Activated naive CD4-positive, alpha-beta T cell treated with anti-CD3 and anti-CD28 coated beads, Interleukin-2, amount 10 ng/mL, durations not matched to agents 5 hours and 36 hours (primary cell): Measurements from ENCODE around the gene RNF183. TPM values are rescaled to one million over a fixed set of nuclear protein-coding genes. Genes with fewer than 3 reads are reported as not detected.

Experiments
- total RNA-seq, 2 experiments: library from RNA; stranded (reverse); gene quantifications; one replicate each; pipeline ENCODE4 v1.2.3, GENCODE V29; 2021

Gene RNF183, protein sequence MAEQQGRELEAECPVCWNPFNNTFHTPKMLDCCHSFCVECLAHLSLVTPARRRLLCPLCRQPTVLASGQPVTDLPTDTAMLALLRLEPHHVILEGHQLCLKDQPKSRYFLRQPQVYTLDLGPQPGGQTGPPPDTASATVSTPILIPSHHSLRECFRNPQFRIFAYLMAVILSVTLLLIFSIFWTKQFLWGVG
- not detected for total RNA-seq

DNA sequence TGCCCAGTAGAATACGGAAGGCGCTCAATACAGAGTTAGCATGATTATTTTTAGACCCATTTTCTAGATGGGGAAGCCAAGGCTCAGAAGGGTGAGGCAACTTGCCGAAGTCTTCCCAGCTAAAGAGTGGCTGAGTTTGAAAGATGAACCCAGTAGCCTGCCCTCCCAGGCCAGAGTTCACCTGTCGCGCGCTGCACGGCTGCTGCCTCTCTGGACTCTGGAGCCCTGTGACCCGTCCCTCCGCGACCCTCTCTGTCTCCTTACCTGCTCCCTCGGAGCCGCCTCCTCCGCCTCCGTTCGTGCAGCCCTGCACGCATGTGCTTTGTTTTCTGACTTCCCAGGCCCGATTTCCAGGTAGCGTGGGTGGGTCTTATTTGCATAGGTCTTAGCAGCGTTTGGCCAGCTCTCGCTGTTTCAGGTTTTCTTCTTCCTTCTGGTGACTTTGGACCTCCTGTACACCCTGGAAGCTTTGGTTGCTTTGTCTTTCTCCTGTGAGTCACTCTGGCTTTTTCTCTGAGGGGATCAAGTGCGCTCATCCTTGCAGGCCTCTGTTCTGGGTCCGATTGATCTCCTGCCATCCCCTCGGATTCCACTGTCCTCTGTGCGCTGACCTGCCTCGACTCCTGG lies at the start of gene RNF183:
TSS of gene RNF183 (minus strand) at position 585 of the 627 bp plus-strand sequence. CDS start 5,192 bp downstream, outside the sequence.

DNA sequence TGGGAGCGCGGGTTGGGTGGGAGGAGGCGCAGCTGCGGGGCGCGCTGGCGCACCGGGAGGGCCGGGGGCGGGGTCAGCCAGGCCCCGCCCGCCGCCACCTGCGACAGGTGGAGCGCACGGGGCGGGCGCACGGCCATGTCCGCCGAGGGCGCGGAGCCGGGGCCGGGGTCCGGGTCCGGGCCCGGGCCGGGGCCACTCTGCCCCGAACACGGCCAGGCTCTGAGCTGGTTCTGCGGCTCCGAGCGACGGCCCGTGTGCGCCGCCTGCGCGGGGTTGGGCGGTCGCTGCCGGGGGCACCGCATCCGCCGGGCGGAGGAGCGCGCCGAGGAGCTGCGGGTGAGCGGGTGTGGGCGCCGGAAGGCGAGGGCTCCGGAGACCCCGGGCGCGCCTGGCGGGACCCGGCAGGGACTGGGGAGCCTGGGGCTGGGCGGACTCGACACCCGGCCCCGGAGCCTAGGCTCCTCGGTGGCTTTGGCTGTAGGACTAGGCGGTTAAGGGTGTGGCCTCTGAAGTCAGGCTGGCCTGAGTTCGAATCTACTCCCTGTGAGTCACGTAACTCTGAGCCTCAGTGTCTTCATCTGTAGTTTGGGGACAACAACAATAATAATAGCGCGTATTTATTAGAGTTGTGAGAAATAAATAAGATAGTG lies 46.4 kb upstream of the RNF183 start, which contains the start of gene BSPRY:
TSS of gene BSPRY (plus strand) at position 97 of the 650 bp plus-strand sequence. CDS start at position 136, 39 bp downstream.

DNA sequence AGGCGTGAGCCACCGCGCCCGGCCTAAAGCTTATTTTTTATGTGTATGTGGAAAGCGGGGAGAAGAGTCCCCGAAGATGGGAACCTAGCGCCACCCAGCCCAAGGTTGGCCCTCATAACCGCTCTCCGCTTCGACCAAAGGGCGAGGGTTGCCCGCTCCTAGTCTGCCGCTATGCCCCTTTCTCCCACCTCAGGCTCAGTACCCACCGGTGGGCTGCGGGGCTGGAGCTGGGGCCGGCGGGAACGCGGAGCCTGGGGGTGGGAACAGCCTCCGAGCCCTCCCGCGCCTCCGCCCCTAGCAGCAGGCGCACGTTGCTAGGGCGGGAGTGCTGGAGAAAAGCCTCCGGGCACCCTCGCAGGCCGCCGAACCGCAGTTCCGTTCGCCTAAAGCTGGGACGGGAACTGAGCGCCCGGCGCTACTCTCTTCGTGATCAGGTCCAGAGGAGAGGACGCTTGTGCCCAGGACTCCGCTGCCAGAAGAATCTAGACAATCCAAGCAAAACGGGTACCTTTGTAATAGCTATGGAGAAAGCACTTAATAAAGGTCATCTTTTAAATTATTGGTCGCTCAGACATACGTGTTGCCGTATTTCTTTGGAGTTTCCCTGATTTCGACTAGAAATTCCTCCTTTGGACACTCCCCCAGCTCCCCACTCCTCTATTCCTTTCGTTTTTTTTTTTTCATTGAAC lies 37.0 kb upstream of the RNF183 start, which contains the start of gene WDR31:
TSS of gene WDR31 (minus strand) at position 265 of the 689 bp plus-strand sequence. CDS start 8,253 bp downstream, outside the sequence.

DNA sequence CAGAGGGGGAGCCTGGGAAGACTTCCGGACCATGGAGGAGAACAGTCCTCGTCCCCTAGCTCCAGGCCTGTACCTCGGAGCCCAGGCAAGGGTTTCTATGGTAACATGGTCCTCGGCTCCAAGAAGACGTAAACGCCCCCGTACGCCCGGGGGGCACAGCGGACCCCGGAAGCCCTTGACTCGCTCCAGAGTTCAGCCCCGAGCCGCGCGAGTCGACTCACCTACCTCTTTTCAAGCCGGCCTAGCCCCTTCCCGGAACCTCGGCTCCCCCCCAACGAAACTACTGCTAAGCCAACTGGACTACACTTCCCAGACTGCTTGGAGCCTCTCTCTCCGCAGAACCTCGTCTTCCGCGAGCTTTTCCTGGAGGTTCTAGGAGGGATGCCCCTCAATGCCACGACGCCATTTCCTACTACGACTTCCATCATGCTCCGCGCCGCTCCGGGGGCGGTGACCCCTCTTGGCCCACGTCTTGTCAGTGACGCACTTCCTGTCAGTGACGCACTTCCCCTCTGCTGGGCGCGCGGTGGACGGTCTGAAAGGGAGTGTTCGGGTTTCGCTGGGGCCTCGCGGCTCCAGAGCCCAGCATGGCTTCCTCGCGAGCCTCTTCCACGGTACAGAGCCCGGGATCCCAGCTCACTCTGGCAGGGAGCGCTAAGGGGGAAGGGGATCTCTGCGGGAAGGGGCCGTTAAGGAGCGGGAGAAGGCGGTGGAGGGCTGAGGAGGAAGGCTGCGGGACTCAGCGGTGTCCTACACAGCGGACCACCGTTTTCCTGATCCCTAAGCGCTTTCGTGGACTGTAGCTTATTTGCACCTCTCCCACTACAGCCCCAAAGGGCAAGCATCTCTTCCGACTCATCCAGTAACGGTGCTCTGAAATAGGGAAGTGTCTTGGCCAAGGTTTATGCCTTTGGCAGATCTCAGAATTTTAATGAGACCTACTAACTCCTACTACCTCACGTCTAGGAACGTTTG lies 27.7 kb downstream of the RNF183 start, which contains the start of the genes CDC26 and PRPF4:
TSS of gene CDC26 (minus strand) at position 416 of the 975 bp plus-strand sequence. CDS start 3,065 bp downstream, outside the sequence.
TSS of gene PRPF4 (plus strand) at position 502 of the 975 bp plus-strand sequence. CDS start at position 588, 86 bp downstream.

Other genes with a start within 250 kb of the RNF183 start
- under 1 TPM; 0.87 to 0.98 TPM for gene ZFP37, start 246.7 kb downstream of the RNF183 start, total RNA-seq
- gene SLC31A2, start 152.4 kb downstream of the RNF183 start, total RNA-seq = 1 to 10 TPM; 3.4 to 3.5 TPM
- gene FKBP15, start 82.1 kb downstream of the RNF183 start, total RNA-seq = 10 to 100 TPM; 34.7 to 35.4 TPM
- gene SLC31A1, start 81.8 kb downstream of the RNF183 start, total RNA-seq = 1 to 10 TPM; 7.7 to 7.8 TPM
- gene CDC26, start 27.8 kb downstream of the RNF183 start, total RNA-seq = 10 to 100 TPM; 32.2 to 35.2 TPM
- 10 to 100 TPM; 22.8 to 25.0 TPM for gene PRPF4, start 27.7 kb downstream of the RNF183 start, total RNA-seq
- under 1 TPM; 0.91 to 0.96 TPM for gene WDR31, start 36.9 kb upstream of the RNF183 start, total RNA-seq
- gene BSPRY, start 46.2 kb upstream of the RNF183 start, total RNA-seq = 1 to 10 TPM; 2.5 to 2.6 TPM
- 10 to 100 TPM; 15.5 to 17.0 TPM for gene HDHD3, start 73.6 kb upstream of the RNF183 start, total RNA-seq
- 10 to 100 TPM; 27.9 to 32.9 TPM for gene ALAD, start 97.9 kb upstream of the RNF183 start, total RNA-seq
- gene POLE3, start 107.3 kb upstream of the RNF183 start, total RNA-seq = 10 to 100 TPM; 60.5 to 61.2 TPM
- under 1 TPM; 0.39 to 0.43 TPM for gene C9orf43, start 107.4 kb upstream of the RNF183 start, total RNA-seq
- 10 to 100 TPM; 33.3 to 34.1 TPM for gene RGS3, start 160.4 kb upstream of the RNF183 start, total RNA-seq